Right cardiac atrium (tissue), 5 donors: Measurements from ENCODE around the gene SLC39A7. TPM values are rescaled to one million over a fixed set of nuclear protein-coding genes. Genes with fewer than 3 reads are reported as not detected.

Experiments used
- ATAC-seq, 2 donors: fragments of 200-7000 bp; cut with Tn5 transposase; one replicate each; pipeline versions ENCODE4 v1.8.0 to v1.9.1; 2020; ENCODE audit warnings: moderate library complexity in 2 of 2, mild to moderate bottlenecking in 1 of 2
- DNase-seq, 3 donors: peaks; one replicate each; pipeline ENCODE4 v3.0.0-alpha.2; 2020
- H3K27ac ChIP-seq: one replicate; pipeline ENCODE4 v1.5.1; 2013; ENCODE audit warnings: mild to moderate bottlenecking, low read length, control low read depth, moderate library complexity
- H3K27me3 ChIP-seq: one replicate; pipeline ENCODE4 v1.6.1; 2013; ENCODE audit not compliant: control insufficient read depth, insufficient read depth
- H3K4me1 ChIP-seq: one replicate; pipeline ENCODE4 v1.6.1; 2013; ENCODE audit warnings: low read length; ENCODE audit not compliant: control insufficient read depth, insufficient read depth
- H3K4me3 ChIP-seq: one replicate; pipeline ENCODE4 v1.5.1; 2013; ENCODE audit warnings: low read length, control low read depth
- H3K9me3 ChIP-seq: one replicate; pipeline ENCODE4 v1.6.1; 2013; ENCODE audit warnings: low read length; ENCODE audit not compliant: control insufficient read depth
- WGBS: extraction: QIAGEN DNeasy Blood & Tissue Kit; methylation state at CpG from one replicate; pipeline ENCODE4 v1.1.7; 2013; 5-methylcytosine and 5-hydroxymethylcytosine counted together
- intact Hi-C, 4 donors: fragments of 100-400 bp; cut with DNase I; formaldehyde crosslinking; loops; one replicate each; pipeline versions ENCODE4 v1.11.0 to v1.14.0; 2022 to 2023
- polyA plus RNA-seq: library from polyadenylated mRNA; stranded (reverse); fragments of 200-250 nt; gene quantifications from one replicate; pipeline ENCODE4 v1.2.3, GENCODE V29; 2013
- total RNA-seq, 4 donors: library from RNA; stranded (reverse); fragmentation: NEBNext Ultra II Directional; extraction: Animal tissue kit (Norgen Biotek cat#: 25700); gene quantifications; one replicate each; pipeline ENCODE4 v1.2.1, GENCODE V29; 2021
- donor health status: healthy with polysubstance abuse.
- donor health status: DM: no; HTN: yes; CAD: no.
- donor health status: DM: no; HTN: no; CAD: no.
- donor health status: DM: no; HTN: yes; CAD: no; lungs with severe emphysema.
- donor health status: DM: yes; HTN: yes; CAD: no.

The SLC39A7 gene
- total and polyA plus RNA-seq, 5 donors: 59.0 to 124 (median 78.6) TPM

DNA sequence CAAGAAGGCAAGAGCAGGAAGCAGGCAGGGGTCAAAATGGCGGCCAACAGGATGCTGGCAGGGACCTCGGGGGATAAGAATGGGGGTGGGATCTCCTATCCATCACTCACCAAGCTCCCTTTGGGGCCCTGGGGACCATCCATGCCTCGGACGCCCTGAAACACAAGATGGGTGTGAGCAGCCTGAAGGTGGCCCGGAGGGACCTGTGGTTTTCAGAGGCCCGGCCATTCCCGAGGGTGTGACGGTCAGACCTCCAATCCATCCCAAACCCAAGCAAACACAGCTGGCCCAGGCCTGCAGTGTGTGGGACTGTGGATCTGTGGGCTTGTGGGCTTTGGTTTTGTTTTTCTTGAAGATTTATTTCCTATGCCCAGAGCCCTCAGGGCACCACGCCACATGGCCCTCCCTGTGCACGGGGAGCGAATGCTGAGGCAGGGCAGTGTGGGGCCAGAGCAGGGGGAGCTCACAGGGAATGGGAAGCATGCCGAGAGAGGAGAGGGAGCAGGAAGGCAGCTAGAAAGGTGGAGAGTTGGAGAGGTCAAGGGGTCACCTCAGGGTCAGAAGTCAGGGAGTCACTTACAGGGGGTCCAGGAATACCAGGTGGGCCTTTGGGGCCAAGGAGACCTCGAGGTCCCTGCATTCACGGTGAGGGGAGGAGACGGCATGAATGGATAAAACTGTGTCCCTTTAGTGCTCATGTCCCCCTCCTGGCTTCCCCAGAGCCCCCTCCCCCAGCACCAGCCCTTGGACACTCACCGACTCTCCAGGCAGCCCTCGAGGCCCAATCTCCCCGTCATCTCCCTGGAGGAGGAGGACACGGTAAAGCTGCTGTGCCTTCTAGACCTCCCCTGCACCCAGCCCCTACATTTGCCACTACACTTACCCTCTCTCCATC lies 22.9 kb upstream of the SLC39A7 start:
- ATAC-seq (no peak), DNase-seq (peak; percentile 2 to 36 (median 14))
- no peaks in the 10 kb centered on the region for H3K4me1 ChIP-seq
- WGBS: 87% methylated on average over 19 of the region's 19 CpGs
- no peak overlapping the region for H3K4me3 ChIP-seq
- no peak overlapping the region for H3K27ac ChIP-seq
- H3K9me3 ChIP-seq: no peaks in the 10 kb centered on the region
- intact Hi-C loops: loop anchor here in 1 of 4 donors (10.0 kb wide), 1 partner anchor 67 kb away; no protein-coding TSS in a partner anchor
- H3K27me3 ChIP-seq: no peaks in the 10 kb centered on the region

DNA sequence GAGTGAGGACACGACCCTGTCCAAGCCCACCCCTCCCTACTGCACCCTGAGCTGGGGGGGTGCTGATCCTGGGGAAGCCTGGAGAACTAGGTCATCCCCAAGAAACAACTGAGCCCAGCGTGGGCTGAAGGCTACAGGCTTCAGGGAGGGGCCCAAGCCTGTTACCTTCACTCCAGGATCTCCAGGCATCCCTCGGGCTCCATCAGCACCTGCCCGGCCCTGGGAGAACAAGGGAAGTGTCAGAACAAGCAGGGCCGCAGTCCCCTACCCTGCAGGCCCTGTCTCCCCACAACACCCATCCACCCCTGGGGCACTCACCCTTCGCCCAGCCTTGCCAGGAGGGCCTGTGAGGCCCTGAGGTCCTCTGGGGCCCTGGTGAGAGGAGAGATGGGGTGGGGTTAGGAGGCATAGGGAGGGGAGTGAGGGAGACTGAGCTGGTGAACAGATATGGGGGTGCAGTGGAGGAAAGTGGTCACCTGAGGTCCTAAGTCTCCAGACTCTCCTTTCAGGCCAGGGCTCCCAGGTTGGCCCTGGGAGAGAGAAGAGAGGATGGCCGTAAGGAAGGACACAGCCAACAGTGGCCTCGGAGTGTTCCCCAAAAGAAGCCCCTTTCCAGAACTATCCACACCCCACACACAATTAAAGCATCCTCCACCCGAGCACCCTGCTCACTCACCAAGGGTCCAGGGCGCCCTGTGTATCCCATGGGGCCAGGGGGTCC lies 21.8 kb upstream of the SLC39A7 start:
- ATAC-seq (no peak), DNase-seq (peak; percentile 2 to 42 (median 33))
- H3K4me3 ChIP-seq: no peak overlapping the region
- 88% methylated on average over 10 of the region's 10 CpGs for whole genome bisulfite sequencing
- no peaks in the 10 kb centered on the region for H3K4me1 ChIP-seq
- no peaks in the 10 kb centered on the region for H3K9me3 ChIP-seq
- no peak overlapping the region for H3K27ac ChIP-seq
- H3K27me3 ChIP-seq: no peaks in the 10 kb centered on the region
- intact Hi-C loops: loop anchor here in 1 of 4 donors (10.0 kb wide), 1 partner anchor 66 kb away; no protein-coding TSS in a partner anchor

DNA sequence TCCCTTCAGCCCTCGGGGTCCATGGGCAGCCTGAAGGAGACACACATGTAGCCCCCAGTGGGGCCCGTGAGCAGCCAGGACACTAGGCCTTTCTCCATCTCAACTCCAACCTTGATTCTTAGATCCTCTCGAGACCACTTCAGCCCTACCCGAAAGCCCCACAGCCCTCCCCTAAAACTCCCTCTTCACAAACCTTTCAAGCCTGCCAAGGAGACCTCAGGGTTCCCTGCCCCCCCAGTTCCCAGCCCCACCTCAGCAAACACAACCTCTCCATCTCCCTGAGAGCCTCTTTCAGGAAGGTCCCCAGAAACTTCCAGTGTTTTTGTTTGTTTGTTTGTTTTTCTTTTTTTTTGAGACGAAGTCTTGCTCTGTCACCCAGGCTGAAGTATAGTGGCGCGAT lies 19.5 kb upstream of the SLC39A7 start:
- intact Hi-C loops: no loop called here
- ATAC-seq (no peak), DNase-seq (peak in 2 of 3 donors; percentile 2 to 12)
- Histone ChIP-seq H3K27ac (no peak overlapping the region), H3K9me3 (no peaks in the 10 kb centered on the region), H3K27me3 (no peaks in the 10 kb centered on the region), H3K4me1 (no peaks in the 10 kb centered on the region), H3K4me3 (no peak overlapping the region)
- 94% methylated on average over 7 of the region's 7 CpGs for WGBS

DNA sequence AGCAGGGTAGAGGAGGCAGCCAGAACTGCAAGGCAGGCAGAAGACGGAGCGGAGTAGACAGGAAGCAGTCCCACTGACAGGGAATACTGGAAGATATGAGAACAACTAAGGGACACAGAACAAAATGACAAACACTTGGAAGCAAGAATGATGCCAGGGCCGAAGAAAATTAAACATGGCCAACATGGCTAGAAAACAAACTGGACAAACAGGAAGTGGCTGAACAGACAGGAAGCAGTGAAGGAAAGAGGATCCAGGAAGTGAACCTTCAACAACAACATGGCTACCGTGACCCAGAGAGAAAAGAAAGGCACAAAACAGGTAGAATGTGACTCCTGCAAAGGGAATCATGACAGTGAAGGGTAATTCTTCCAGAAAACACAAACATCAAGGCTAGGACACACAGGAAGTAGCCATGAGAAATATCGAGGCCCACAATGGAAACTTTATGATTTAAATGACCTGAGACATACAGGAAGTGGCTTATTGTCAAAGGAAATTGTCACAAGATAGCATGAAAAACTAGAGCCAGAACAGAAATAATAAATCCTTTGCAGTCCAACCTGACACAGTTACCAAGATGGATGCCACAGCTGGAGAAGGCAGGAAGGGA lies 17.5 kb upstream of the SLC39A7 start:
- no peaks in the 10 kb centered on the region for H3K9me3 ChIP-seq
- H3K27ac ChIP-seq: no peak overlapping the region
- peak in 1 of 3 donors; percentile 6 for DNase-seq
- no peak overlapping the region for H3K4me3 ChIP-seq
- intact Hi-C loops: no loop called here
- H3K4me1 ChIP-seq: no peaks in the 10 kb centered on the region
- WGBS: 63% methylated on average over 5 of the region's 5 CpGs
- H3K27me3 ChIP-seq: no peaks in the 10 kb centered on the region
- ATAC-seq: no peak

DNA sequence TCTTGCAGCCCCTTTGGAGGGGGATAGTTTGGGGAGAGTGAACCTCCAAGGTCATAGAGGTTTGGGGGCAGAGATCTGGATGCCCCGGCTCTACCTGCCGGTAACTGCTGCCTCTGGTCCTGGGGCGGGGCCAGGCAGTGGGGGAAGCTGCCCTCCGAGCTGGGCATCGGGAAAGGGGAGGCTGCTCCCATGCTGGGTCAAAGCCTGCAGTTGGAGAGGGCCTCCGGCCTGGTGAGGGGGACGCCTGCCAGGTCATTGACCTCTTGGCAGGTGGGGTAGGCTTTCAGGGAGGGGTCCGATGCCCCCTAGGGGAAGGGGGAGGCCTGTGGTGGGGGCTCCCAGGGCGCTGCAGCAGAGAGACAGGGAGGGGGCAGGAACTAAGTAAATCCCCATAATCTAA lies 15.5 kb upstream of the SLC39A7 start:
- H3K4me3 ChIP-seq: no peak overlapping the region
- intact Hi-C loops: no loop called here
- H3K9me3 ChIP-seq: no peaks in the 10 kb centered on the region
- ATAC-seq (no peak), DNase-seq (peak; percentile 9 to 36 (median 16))
- H3K27ac ChIP-seq: no peak overlapping the region
- WGBS: 79% methylated on average over 9 of the region's 9 CpGs
- no peaks in the 10 kb centered on the region for H3K4me1 ChIP-seq
- no peaks in the 10 kb centered on the region for H3K27me3 ChIP-seq

DNA sequence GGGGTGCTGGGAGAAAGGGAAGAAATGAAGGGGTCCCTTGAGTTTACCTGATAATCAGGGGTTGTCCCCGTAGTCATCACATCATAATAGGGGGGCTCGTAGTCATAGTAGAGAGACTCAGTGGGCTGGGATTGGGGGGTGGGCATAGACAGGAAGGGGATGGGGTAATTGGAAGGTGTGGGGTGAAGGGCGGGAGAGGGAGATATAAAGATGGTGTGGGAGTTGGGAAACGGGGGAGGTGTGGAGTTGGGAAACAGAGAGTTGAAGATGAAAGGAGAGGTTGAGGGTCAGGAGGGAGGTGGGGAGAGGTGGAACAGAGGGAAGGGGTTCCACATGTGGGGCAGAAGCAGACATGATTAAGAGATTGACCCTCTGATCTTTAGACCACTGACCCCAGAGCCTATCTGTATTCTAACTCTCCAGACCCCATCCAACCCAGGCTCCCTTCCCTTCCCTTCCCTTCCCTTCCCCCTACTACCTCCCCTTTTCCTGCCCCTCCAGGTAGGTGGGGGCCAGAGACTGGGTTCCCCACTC lies 14.9 kb upstream of the SLC39A7 start:
- no peaks in the 10 kb centered on the region for H3K4me1 ChIP-seq
- no peak overlapping the region for H3K27ac ChIP-seq
- DNase-seq (no peak), ATAC-seq (no peak)
- H3K4me3 ChIP-seq: no peak overlapping the region
- 90% methylated on average over 4 of the region's 4 CpGs for WGBS
- no peaks in the 10 kb centered on the region for H3K27me3 ChIP-seq
- intact Hi-C loops: no loop called here
- no peaks in the 10 kb centered on the region for H3K9me3 ChIP-seq

DNA sequence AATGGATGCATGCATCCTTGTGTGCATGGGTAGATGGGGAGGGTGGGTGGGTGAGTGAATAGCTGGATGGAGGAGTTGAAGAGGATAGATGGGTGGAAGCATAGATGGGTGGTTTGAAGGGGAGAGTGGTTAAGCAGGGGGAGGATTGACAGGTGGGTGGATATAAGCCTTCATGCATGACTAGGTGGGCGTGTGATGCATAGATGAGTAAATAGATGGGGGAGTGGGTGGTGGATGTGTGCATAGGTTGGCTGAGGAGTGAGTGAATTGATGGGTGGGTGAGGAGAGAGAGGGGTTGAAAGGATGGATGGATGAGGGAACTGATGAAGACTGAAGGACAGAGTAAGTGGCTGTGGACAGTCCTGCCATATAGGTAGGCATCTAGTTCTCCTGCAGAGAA lies 12.9 kb upstream of the SLC39A7 start:
- no peak overlapping the region for H3K27ac ChIP-seq
- peaks cover 3% of the 10 kb centered on the region for H3K4me1 ChIP-seq
- intact Hi-C loops: no loop called here
- H3K4me3 ChIP-seq: no peak overlapping the region
- H3K9me3 ChIP-seq: no peaks in the 10 kb centered on the region
- no peak for DNase-seq
- 90% methylated on average over 1 of the region's 1 CpG for WGBS
- H3K27me3 ChIP-seq: no peaks in the 10 kb centered on the region
- ATAC-seq: no peak

DNA sequence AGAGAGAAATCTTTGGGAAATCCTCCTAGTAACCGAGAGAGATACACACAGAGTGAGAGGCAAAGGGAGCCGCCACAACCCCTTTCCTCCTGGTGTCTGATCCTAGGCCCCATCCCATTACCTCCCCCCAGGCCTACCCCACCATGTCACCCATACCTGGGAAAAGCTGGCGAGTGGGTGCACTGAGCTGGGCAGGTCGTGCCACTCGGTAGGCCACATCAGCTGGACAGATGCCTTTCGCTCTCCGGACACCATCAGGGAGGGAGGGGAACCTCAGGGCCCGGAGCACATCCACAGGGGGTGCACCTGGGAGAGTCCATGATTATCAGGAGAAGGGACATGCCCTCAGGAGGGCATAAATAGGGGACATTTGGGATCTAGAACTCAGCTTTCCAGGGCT lies 11.5 kb upstream of the SLC39A7 start:
- intact Hi-C loops: no loop called here
- peaks cover 3% of the 10 kb centered on the region for H3K4me1 ChIP-seq
- no peak overlapping the region for H3K4me3 ChIP-seq
- DNase-seq: peak in 2 of 3 donors; percentile 33 to 45
- no peak for ATAC-seq
- H3K9me3 ChIP-seq: no peaks in the 10 kb centered on the region
- no peaks in the 10 kb centered on the region for H3K27me3 ChIP-seq
- 88% methylated on average over 8 of the region's 8 CpGs for WGBS
- no peak overlapping the region for H3K27ac ChIP-seq

DNA sequence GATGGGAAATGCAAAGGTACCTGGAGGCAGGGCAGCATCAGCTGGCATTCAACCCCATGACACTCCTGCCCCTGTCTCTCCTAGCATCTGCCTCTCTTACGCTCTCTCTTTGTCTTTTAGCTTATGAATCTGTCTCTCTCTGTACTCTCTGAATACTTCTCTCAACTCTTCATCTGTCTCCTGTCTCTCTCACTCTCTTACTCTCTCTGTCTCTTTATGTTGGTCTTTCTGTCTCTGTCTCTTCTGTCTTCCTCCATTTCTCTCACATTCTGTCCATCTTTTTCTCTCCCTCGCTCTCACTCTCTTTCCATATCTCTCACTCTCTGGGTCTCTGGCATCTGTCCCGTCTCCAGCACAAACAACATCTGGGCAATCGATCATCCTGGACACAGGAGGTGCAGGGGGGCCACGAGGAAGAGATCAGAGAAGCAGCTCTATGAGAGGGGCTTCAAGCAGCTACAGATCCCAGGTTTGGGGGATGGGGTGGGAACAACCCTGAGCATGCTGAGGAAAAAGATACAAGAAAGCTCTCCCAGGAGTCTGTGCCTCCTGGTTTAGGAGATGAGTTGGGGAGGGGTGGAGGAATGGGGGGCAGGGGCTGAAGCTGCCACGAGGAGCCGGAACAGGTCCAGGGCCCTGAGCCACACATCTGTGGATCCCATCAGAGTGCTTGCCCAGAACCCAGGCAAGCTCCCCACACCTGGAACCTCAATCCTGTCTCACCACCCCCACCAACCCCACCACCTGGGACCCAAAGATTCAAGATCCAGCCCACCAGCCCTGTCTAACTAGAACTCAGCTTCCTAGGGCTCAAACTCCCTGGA lies 10.8 kb upstream of the SLC39A7 start:
- no peak overlapping the region for H3K4me3 ChIP-seq
- 44% methylated on average over 7 of the region's 7 CpGs for WGBS
- no peaks in the 10 kb centered on the region for H3K9me3 ChIP-seq
- H3K27ac ChIP-seq: no peak overlapping the region
- H3K27me3 ChIP-seq: no peaks in the 10 kb centered on the region
- no peak for ATAC-seq
- peak; percentile 2 to 17 (median 13) for DNase-seq
- intact Hi-C loops: no loop called here
- H3K4me1 ChIP-seq: peaks cover 3% of the 10 kb centered on the region

DNA sequence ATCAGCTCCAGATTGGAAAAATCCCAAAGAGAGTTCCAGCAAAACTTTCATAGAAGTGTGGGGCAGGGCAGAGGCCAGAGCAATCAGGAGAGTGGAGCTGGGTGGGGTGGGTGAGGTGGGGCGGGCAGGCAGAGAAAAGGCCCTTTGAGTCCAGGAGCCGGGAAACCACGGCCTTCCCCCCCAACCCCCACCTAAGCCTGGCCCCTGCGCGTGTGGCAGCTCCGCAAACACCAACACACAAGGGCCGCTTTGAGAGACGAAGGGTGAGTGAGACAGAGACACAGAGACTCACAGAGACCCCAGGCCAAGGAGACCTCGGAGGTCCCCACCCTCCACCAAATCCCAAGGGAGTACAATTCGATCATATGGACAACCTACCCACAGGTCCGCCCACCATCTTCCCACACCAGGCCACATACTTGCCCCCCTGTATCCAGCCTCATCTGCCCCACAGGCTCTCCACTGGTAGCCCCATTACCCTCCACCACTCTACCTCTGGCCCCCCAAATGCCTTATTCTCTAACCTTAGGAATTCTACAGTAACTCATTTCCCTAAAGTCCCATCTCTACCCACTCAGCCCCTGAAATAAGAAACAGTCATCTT lies 10.1 kb upstream of the SLC39A7 start:
- ATAC-seq (no peak), DNase-seq (peak in 2 of 3 donors; percentile 20 to 35)
- intact Hi-C loops: no loop called here

More for the DNA sequence above, 10.1 kb upstream of the SLC39A7 start:
- H3K4me3 ChIP-seq: no peak overlapping the region
- H3K27me3 ChIP-seq: no peaks in the 10 kb centered on the region
- no peaks in the 10 kb centered on the region for H3K9me3 ChIP-seq
- WGBS: 82% methylated on average over 11 of the region's 11 CpGs
- H3K4me1 ChIP-seq: peaks cover 3% of the 10 kb centered on the region
- no peak overlapping the region for H3K27ac ChIP-seq
